Spinal cord (tissue), 10 donors: ENCODE results near the gene LIG1. TPM values are rescaled to one million over a fixed set of nuclear protein-coding genes. Genes with fewer than 3 reads are reported as not detected.
A peak's percentile ranks its signal among the peaks of the same experiment; 100 is the strongest.

ENCODE experiments used
- DNase-seq, 6 donors: peaks; one replicate each; pipeline versions ENCODE4 v3.0.0 to v3.0.0-alpha.2; 2013 to 2015; ENCODE audit warnings: low spot score in 6 of 6, low read depth in 4 of 6
- H3K27ac ChIP-seq: one replicate; pipeline ENCODE4 v1.5.1; 2013; ENCODE audit warnings: low read depth, low read length, control low read depth
- H3K27me3 ChIP-seq: one replicate; pipeline ENCODE4 v1.6.1; 2013; ENCODE audit warnings: low read length; ENCODE audit not compliant: control insufficient read depth, insufficient read depth
- H3K36me3 ChIP-seq: one replicate; pipeline ENCODE4 v1.6.1; 2013; ENCODE audit warnings: low read length; ENCODE audit not compliant: control insufficient read depth, insufficient read depth
- H3K4me1 ChIP-seq: one replicate; pipeline ENCODE4 v1.6.1; 2013; ENCODE audit warnings: low read length; ENCODE audit not compliant: control insufficient read depth, insufficient read depth
- H3K4me3 ChIP-seq: one replicate; pipeline ENCODE4 v1.5.1; 2013; ENCODE audit warnings: low read depth, low read length, control low read depth
- H3K9me3 ChIP-seq: one replicate; pipeline ENCODE4 v1.6.1; 2013; ENCODE audit warnings: low read length; ENCODE audit not compliant: control insufficient read depth, insufficient read depth
- WGBS: methylation state at CpG from one replicate; pipeline ENCODE4 v1.1.5; 2013; ENCODE audit warnings: missing lambda C conversion rate; ENCODE audit not compliant: insufficient coverage; 5-methylcytosine and 5-hydroxymethylcytosine counted together
- polyA plus RNA-seq, 2 donors: library from polyadenylated mRNA; unstranded; fragments of 120-200 nt; gene quantifications; one replicate each; pipeline ENCODE4 v1.2.1, GENCODE V29; 2013; ENCODE audit not compliant: insufficient read length in 2 of 2
- total RNA-seq, 2 donors: library from RNA; depleted of rRNA in 1 of 2; stranded (reverse); fragments of 120-200 nt in 1 of 2; fragments of >200 nt in 1 of 2; gene quantifications; one replicate each; pipeline versions ENCODE4 v1.2.3 to v1.2.4, GENCODE V29; 2013 to 2014
- donor health status: healthy.

Gene LIG1
- total and polyA plus RNA-seq, 4 donors: 21.7 to 75.7 (median 51.2) TPM

GRCh38 chr19:48196933-48197665, 27.0 kb upstream of the LIG1 start:
- WGBS: 58% methylated on average over 12 of the region's 13 CpGs
- Histone ChIP-seq H3K27me3 (no peaks in the 10 kb centered on the region), H3K27ac (no peak overlapping the region), H3K9me3 (no peaks in the 10 kb centered on the region), H3K36me3 (peaks cover 34% of the 10 kb centered on the region), H3K4me3 (no peak overlapping the region), H3K4me1 (no peaks in the 10 kb centered on the region)
- DNase-seq: no peak

DNA sequence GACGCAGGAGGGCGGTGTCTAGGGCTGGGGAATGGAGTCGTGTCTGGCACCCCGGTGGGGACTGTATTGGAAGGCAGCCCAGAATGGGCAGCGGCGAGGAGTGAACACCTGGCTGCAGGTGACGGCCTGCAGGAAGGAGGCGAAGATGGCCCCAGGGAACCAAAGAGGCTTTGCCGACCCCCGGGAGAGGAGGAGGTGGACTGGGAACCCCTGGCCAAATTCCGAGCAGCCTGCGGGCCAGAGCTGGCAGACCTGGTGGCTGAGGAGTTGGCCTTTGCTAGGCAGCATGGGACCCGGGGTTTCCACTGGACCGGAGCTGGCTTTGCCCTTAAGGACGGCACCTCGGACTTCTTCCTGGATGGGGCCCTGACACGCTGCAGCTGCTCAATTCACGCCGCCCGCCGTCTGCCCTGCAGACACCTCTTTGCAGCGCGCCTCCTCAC, 26.2 kb upstream of the LIG1 start:
- H3K27me3 ChIP-seq: no peaks in the 10 kb centered on the region
- no peaks in the 10 kb centered on the region for H3K4me1 ChIP-seq
- H3K27ac ChIP-seq: no peak overlapping the region
- H3K36me3 ChIP-seq: peaks cover 38% of the 10 kb centered on the region
- no peak overlapping the region for H3K4me3 ChIP-seq
- no peak for DNase-seq
- 82% methylated on average over 23 of the region's 23 CpGs for WGBS
- no peaks in the 10 kb centered on the region for H3K9me3 ChIP-seq

GRCh38 chr19:48194844-48195830, 25.0 kb upstream of the LIG1 start:
- H3K27me3 ChIP-seq: no peaks in the 10 kb centered on the region
- no peak overlapping the region for H3K27ac ChIP-seq
- 72% methylated on average over 85 of the region's 95 CpGs for WGBS
- no peak for DNase-seq
- no peak overlapping the region for H3K4me3 ChIP-seq
- H3K9me3 ChIP-seq: no peaks in the 10 kb centered on the region
- H3K4me1 ChIP-seq: no peaks in the 10 kb centered on the region
- H3K36me3 ChIP-seq: peaks cover 41% of the 10 kb centered on the region

DNA sequence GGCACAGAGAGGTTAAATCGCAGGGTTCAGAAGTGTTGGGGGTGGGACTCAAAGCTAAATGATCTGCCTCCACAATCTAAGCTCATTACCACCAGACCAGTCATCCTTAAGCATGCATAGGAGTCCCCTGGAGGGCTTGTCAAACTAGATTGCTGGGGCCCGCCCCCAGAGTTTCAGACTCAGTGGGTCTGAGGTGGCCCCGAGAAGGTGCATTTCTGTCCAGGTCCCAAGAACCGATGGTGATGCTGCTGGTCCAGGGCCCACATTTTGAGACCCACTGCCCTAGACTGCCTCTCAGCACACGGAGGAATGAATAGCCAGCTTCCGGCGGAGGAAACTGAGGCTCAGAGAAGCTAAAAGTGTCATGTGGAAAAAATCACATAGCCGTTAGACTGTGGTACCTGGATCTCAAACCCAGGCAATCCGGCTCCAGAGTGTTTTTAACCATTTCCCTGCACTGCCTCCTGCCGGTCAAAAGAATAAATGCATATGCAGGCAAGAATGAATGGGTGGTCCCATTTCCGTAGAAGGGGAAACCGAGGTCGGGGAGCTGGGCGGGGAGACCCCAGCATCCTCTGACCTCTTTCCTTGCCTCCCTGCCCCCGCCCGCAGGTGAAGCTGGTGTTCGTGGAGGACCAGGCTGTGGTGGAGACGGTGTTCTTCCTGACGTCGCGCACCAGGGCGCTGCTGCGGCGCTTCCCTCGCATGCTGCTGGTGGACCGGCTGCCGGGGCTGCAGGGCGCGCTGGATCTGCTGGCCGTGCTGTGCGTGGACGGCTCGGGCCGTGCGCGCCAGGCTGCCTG, 24.1 kb upstream of the LIG1 start:
- Histone ChIP-seq H3K27me3 (no peaks in the 10 kb centered on the region), H3K9me3 (no peaks in the 10 kb centered on the region)
- WGBS: 63% methylated on average over 34 of the region's 36 CpGs

DNA sequence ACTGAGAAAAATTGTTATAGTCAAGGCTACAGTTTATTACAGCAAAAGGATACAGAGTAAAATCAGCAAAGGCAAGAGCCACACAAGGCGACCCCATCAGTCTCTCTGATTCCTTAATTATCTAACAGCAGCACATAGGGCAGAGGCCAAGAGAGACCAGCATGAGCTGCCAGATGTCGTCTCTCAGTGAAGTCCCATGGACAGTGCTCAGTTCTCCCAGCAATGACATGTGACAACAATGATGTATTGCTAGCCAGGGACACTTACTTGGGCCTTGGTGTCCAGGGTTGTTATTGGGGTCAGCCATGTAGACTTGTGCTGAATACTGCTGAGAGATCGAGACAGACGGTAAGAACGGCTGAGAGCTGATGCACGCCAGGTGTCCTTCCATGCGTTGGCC, 22.6 kb upstream of the LIG1 start:
- peaks cover 55% of the 10 kb centered on the region for H3K36me3 ChIP-seq
- DNase-seq: no peak
- no peak overlapping the region for H3K27ac ChIP-seq
- 71% methylated on average over 6 of the region's 7 CpGs for WGBS
- no peaks in the 10 kb centered on the region for H3K4me1 ChIP-seq
- H3K9me3 ChIP-seq: no peaks in the 10 kb centered on the region
- no peak overlapping the region for H3K4me3 ChIP-seq
- H3K27me3 ChIP-seq: no peaks in the 10 kb centered on the region

More for the DNA sequence above, 24.1 kb upstream of the LIG1 start:
- DNase-seq: peak in 1 of 6 donors; percentile 35
- Histone ChIP-seq H3K4me3 (no peak overlapping the region), H3K27ac (no peak overlapping the region), H3K4me1 (no peaks in the 10 kb centered on the region), H3K36me3 (peaks cover 42% of the 10 kb centered on the region)

GRCh38 chr19:48190885-48191284, 20.7 kb upstream of the LIG1 start:
- Histone ChIP-seq H3K4me3 (no peak overlapping the region), H3K9me3 (no peaks in the 10 kb centered on the region), H3K27me3 (no peaks in the 10 kb centered on the region), H3K27ac (no peak overlapping the region), H3K36me3 (peaks cover 50% of the 10 kb centered on the region), H3K4me1 (peaks cover 6% of the 10 kb centered on the region)
- DNase-seq: no peak
- WGBS: 100% methylated on average over 1 of the region's 3 CpGs

DNA sequence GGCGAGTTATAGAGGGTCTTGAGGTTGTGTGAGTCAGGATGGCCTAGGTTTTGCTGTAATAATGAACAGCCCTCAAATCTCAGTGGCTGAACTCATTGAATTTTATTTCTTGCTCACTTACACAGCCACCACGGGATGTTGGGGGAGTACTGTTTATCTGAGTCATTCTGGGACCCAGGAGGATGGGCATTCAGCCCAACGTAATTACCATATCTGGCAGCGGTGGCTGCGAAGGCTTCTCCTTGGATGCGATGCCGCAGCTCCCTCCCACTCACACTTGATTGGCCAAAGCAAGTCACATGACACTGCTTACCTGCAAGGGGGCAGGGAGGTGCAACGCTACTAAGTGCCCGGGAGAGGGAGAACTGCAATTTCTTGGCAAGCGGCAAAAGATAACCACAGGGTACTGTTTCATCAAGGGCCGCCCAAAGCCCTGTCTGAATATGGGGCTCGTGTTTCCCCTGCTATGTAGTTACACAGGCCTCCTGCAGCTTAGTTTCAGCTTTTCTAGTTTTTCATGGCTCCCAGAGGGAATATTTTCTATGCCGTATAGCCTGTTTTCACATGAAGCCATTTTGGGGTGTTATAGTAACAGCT, 20.2 kb upstream of the LIG1 start:
- Histone ChIP-seq H3K36me3 (peaks cover 49% of the 10 kb centered on the region), H3K4me1 (peaks cover 6% of the 10 kb centered on the region), H3K4me3 (no peak overlapping the region), H3K27ac (no peak overlapping the region), H3K9me3 (no peaks in the 10 kb centered on the region), H3K27me3 (no peaks in the 10 kb centered on the region)
- WGBS: 29% methylated on average over 9 of the region's 13 CpGs
- peak in 4 of 6 donors; percentile 38 to 90 (median 69) for DNase-seq

- H3K9me3 ChIP-seq: peaks cover 6% of the 10 kb centered on the region
- H3K27me3 ChIP-seq: no peaks in the 10 kb centered on the region
- peaks cover 49% of the 10 kb centered on the region for H3K36me3 ChIP-seq
- 51% methylated on average over 6 of the region's 8 CpGs for WGBS
- DNase-seq: peak in 1 of 6 donors; percentile 30
- no peak overlapping the region for H3K4me3 ChIP-seq
- no peak overlapping the region for H3K27ac ChIP-seq
- peaks cover 6% of the 10 kb centered on the region for H3K4me1 ChIP-seq
Measured at GRCh38 chr19:48186541-48186991, 16.4 kb upstream of the LIG1 start.

- Histone ChIP-seq H3K4me3 (no peak overlapping the region), H3K27me3 (no peaks in the 10 kb centered on the region), H3K4me1 (peaks cover 6% of the 10 kb centered on the region), H3K36me3 (peaks cover 48% of the 10 kb centered on the region), H3K9me3 (peaks cover 10% of the 10 kb centered on the region), H3K27ac (no peak overlapping the region)
- no CpG with 5 or more reads among the region's 5 CpGs for WGBS
- no peak for DNase-seq
Measured at GRCh38 chr19:48186015-48186414, 15.9 kb upstream of the LIG1 start.
